HG02884 (cell line): ENCODE measurements around the gene YTHDC2.

Experiments
- ATAC-seq: cut with Tn5 transposase; IDR thresholded peaks from one replicate; pipeline ENCODE4 v1.9.1; 2021; ENCODE audit warnings: mild to moderate bottlenecking, moderate library complexity; ENCODE audit not compliant: unreplicated experiment

YTHDC2 gene

GRCh38 chr5:113513384-113514288 is at the start of gene YTHDC2:
Gene YTHDC2, plus strand, starts transcription at chr5:113513694. Its CDS starts 202 bp downstream, at chr5:113513896.
- peak; percentile 97 for ATAC-seq

GRCh38 chr5:113474100-113474728 is 39.3 kb upstream of the YTHDC2 start:
- no peak for ATAC-seq

- ATAC-seq = no peak
These were observed 34.8 kb upstream of the YTHDC2 start for GRCh38 chr5:113478691-113479090.

- ATAC-seq = no peak
These were observed 33.3 kb upstream of the YTHDC2 start for GRCh38 chr5:113480243-113480642.

DNA sequence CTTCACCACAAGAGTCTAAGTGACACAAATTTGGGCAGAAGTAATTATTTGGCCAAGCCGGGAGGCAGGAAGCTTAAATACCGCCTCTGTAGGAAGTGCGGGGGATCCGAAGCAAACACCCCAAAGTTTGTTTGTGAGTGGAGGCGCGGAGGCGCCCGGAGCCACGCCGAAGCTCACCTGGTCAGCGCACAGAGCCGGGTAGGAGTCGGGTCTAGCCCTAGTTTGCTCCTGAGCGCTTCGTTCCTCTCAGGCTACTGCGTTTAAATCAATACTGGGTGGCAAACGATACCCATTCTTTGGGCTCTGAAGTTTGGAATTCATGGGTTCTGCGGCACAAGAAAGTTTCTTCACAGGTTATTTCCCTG is 26.1 kb upstream of the YTHDC2 start:
- no peak for ATAC-seq

- no peak for ATAC-seq
These were observed 25.5 kb upstream of the YTHDC2 start, which contains the start of gene MCC for GRCh38 chr5:113487781-113488644. Gene MCC, minus strand, starts transcription at chr5:113488453.

DNA sequence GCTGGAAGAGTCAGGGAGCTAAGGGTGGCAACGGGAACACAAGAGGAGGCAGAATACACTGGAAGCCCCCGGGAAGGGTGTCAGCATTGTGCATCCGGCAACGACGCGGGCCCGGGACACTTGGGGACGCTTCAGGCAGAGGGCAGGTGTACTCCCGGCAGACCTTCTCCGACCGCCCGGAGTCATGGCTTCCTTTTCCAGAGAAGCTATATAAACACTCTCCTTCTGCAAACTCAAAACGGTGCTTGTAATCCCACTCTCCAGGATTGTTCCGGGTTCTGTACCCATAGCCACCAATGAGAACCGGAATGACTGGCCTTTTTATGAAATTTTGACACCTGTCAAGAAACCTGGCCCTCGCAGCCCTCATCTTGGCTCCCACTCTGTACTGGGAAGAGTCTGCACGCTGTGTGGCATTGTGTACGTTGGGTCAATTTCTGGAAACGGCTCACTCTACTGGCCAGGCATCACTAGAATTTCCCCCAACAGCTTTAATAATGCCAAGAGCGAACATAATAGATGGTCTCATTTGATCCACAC is 24.8 kb upstream of the YTHDC2 start:
- ATAC-seq = no peak

- peak; percentile 66 for ATAC-seq
These were observed 24.2 kb upstream of the YTHDC2 start for GRCh38 chr5:113489299-113489698.

DNA sequence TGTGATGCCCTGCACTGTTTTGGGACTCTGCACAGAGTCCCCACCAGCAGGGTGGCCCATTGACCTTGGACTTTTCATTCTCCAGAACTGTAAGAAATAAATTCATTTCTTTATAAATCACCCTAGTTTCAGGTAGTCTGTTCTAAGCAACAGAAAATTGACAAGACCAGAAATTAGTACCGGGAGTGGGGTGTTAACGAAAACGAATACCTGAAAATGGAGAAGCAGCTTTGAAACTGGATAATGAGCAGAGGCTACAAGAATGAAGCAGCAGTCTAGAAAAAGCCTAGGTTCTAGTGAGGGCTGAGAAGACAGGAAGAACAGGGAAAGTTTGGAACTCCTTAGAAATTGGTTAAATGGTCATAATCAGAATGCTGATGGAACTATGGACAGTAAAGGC is 23.2 kb upstream of the YTHDC2 start:
- no peak for ATAC-seq

DNA sequence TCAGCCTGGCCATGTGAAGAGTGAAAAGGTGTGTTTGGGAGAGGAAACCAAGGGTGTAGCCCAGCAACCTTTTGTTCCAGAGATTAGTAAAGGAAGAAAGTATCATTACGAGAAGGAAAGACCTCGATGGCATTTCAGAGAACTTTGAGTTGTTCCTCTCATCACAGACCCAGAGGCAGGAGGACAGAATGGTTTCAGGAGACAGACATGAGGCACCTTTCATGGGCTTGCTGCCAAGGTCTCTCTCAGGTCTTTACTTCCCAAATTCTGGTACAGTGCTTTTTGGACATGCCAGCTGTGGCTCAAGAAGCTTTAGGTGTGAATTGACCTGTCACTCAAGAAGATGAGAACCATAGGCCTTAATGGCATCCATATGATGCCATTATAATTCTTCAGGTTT is 22.5 kb upstream of the YTHDC2 start:
- ATAC-seq = no peak

GRCh38 chr5:113493446-113493845 is 20.0 kb upstream of the YTHDC2 start:
- no peak for ATAC-seq

DNA sequence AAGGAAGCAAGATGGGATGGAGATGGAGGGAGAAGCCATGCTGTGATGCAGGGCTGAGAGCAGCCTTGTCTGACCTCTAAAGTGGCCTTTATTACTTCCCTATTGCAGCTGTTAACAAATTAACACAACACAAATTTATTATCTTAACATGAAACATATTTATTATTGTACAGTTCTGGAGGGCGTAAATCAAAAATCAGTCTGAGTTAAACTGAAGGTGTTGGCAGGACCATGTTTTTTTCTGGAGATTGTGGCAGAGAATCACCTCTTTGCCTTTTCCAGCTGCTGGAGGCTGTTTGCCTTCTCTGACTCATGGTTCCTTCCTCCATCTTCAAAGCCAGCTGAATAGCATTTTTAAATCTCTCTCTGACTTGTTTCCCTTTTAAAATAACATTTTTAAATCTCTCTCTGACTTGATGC is 18.1 kb upstream of the YTHDC2 start:
- ATAC-seq = no peak

GRCh38 chr5:113502073-113502472 is 11.4 kb upstream of the YTHDC2 start:
- ATAC-seq = no peak

DNA sequence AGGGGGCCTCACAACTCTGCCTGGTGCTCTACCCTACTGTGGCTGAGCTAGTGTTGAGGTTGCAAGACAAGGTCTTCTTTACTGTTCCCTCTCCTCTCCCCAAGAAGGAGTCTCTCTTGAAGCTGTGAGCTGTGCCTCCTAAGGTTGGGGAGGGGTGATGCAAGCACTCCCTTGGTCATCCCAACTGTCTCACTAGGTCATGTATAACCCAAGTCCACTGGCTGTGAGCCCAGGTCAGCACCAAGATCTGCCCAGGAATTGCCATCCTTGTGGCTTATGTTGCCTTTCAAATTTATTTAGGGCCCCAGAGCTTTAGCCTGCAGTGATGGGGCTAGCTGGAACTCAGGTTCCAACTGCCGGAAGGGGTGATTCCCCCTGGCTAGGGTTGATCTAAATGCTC is 10.3 kb upstream of the YTHDC2 start:
- ATAC-seq = no peak

DNA sequence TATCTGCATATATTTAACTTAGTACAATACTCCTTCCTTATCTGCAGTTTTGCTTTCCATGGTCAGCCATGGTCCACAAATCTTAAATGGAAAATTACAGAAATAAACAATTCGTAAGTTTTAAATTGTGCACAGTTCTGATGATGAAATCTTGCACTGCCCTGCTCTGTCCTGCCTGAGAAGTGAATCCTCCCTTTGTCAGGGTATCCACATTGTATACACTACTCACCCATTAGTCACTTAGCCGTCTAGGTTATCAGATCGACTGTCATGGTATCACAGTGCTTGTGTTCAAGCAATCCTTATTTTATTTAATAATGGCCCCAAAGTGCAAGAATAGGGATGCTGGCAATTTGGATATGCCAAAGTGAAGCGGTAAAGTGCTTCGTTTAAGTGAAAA is 8.3 kb upstream of the YTHDC2 start:
- no peak for ATAC-seq

DNA sequence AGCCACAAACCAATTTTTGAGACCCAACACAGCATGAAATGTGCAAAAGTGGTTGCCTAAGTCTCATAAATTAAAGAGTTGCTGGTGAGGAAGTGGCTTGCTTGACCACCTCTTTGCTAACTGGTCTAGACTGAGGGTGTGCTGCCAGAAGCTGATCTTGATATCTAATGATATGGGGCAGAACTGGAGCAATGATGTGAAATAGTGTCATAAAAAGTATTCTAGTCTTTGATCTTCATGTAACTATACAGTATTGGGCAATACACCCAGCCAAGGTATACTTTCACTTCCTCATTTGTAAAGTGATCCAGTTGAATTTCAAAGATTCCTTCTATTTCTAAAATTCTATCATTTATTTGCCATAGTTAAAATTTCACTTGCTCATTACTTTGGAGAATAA is 5.9 kb upstream of the YTHDC2 start:
- no peak for ATAC-seq

- no peak for ATAC-seq
These were observed 4.7 kb upstream of the YTHDC2 start for GRCh38 chr5:113508756-113509155.

- peak; percentile 28 for ATAC-seq
These were observed 2.5 kb upstream of the YTHDC2 start for GRCh38 chr5:113510836-113511451.

DNA sequence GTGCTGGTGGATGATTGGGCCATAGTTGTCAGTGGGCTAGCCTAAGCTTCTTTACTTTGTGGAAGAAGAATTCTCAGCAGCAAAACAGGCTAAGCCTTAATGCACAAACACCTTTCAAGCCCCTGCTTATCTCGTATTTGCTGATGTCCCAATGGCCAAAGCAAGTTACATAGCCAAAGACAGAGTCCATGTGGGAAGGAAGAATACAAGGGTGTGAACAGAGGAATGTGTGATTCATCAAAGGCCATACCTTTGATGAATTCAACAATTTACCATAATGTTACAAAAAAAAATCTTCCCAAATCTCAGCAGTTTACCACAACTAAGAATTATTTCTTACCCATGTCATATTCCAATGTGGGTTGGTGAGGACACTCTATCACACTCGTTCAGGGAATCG is 1.2 kb upstream of the YTHDC2 start:
- no peak for ATAC-seq

DNA sequence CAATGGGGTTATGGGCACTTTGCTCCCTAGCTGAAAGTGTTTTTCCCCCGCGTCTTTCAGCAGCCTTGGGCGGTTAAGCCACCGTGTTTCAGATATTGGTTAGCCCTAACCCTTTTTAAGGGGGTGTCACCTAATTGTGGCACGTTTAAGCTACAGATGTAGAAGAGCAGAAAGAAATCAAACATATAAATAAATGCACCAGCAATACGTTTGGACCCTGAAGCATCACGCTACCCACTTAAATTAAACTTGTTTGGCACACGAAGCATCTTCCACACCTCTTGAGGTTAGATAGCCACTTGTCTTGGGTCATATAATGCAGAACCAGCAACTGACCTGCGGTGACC is 768 bp downstream of the YTHDC2 start:
- ATAC-seq = no peak

DNA sequence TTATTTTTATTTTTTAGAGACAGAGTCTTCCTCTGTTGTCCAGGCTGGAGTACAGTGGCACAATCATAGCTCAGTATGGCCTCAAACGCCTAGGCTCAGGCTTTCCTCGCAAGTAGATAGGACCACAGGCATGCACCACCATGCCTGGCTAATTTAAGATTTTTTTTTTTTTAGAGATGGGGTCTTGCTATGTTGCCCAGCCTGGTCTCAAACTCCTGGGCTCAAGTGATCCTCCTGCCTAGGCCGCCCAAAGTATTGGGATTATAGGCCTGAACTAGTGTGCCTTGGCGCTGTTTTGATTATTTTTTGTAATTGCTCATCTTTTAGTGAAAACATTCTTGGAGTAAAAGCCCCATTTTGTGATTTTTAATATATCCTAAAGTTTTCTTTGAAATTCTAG is 5.4 kb downstream of the YTHDC2 start:
- no peak for ATAC-seq
